Peyer's patch (tissue), 4 donors: ENCODE measurements around the gene RAB8A. TPM values are rescaled to one million over a fixed set of nuclear protein-coding genes. Genes with fewer than 3 reads are reported as not detected.

Experiments used
- DNase-seq, 3 donors: peaks; one replicate each; pipeline ENCODE4 v3.0.0-alpha.2; 2017 to 2019
- H3K27ac ChIP-seq, 4 donors: fragments of 200-600 bp; sonication (generic); one replicate each; pipeline ENCODE4 v1.5.1; 2016 to 2019
- H3K27me3 ChIP-seq, 2 donors: fragments of 200-600 bp; sonication (generic); one replicate each; pipeline ENCODE4 v1.5.1; 2019
- H3K36me3 ChIP-seq, 3 donors: fragments of 200-600 bp; sonication (generic); one replicate each; pipeline ENCODE4 v1.5.1; 2016 to 2019
- H3K4me1 ChIP-seq, 4 donors: fragments of 200-600 bp; sonication (generic); one replicate each; pipeline ENCODE4 v1.5.1; 2016 to 2019
- H3K4me3 ChIP-seq, 4 donors: fragments of 200-600 bp; sonication (generic); 1 replicate in 3 of 4; 2 replicates in 1 of 4; pipeline ENCODE4 v1.5.1; 2016 to 2019; ENCODE audit warnings: mild to moderate bottlenecking in 1 of 4
- H3K9me3 ChIP-seq, 4 donors: fragments of 200-600 bp; sonication (generic); one replicate each; pipeline ENCODE4 v1.5.1; 2016 to 2019; ENCODE audit warnings: mild to moderate bottlenecking in 1 of 4
- CTCF ChIP-seq, 6 experiments: fragments of 450-650 bp in 4 of 6; fragments of 200-600 bp in 2 of 6; sonication (generic) in 1 of 6; IDR thresholded peaks; one replicate each; pipeline ENCODE4 v1.5.1; 2017 to 2019; ENCODE audit warnings: antibody characterized with exemption in 6 of 6, mild to moderate bottlenecking in 3 of 6, moderate library complexity in 1 of 6
- POLR2A ChIP-seq, 2 donors: fragments of 450-650 bp; IDR thresholded peaks; one replicate each; pipeline ENCODE4 v1.5.1; 2017; ENCODE audit warnings: antibody characterized with exemption in 2 of 2, mild to moderate bottlenecking in 2 of 2, moderate library complexity in 2 of 2
- total RNA-seq, 4 donors: library from RNA; depleted of rRNA; stranded (reverse); fragments of >200 nt; gene quantifications; one replicate each; pipeline ENCODE4 v1.1.0, GENCODE V29; 2016

The RAB8A gene
- total RNA-seq, 4 donors from 2014 or later: 53.6 to 138 (median 113) TPM

GRCh38 chr19:16073481-16073880, 38.2 kb upstream of the RAB8A start:
- Histone ChIP-seq H3K27me3 (no peaks in the 10 kb centered on the region), H3K4me3 (no peak overlapping the region), H3K4me1 (peaks cover 12 to 44% (median 18%) of the 10 kb centered on the region in 4 donors), H3K27ac (peak overlapping the region in 2 of 4 donors; percentile 38 to 96), H3K9me3 (no peaks in the 10 kb centered on the region), H3K36me3 (no peaks in the 10 kb centered on the region)
- no peak for DNase-seq
- TF ChIP-seq POLR2A (IDR thresholded peaks at IDR 0.05) (no peak), CTCF (IDR thresholded peaks at IDR 0.05) (no peak)

- TF ChIP-seq POLR2A (IDR thresholded peaks at IDR 0.05): no peak
- TF ChIP-seq CTCF (IDR thresholded peaks at IDR 0.05): no peak
- no peaks in the 10 kb centered on the region for H3K9me3 ChIP-seq
- H3K27ac ChIP-seq: peak overlapping the region in 3 of 4 donors; percentile 38 to 98 (median 95)
- no peak overlapping the region for H3K4me3 ChIP-seq
- no peaks in the 10 kb centered on the region for H3K36me3 ChIP-seq
- H3K27me3 ChIP-seq: no peaks in the 10 kb centered on the region
- peak in 1 of 3 donors; percentile 4 for DNase-seq
- peaks cover 12 to 49% (median 19%) of the 10 kb centered on the region in 4 donors for H3K4me1 ChIP-seq
Measured at GRCh38 chr19:16073988-16074387, 37.7 kb upstream of the RAB8A start.

- TF ChIP-seq POLR2A (IDR thresholded peaks at IDR 0.05) (no peak), CTCF (IDR thresholded peaks at IDR 0.05) (no peak)
- Histone ChIP-seq H3K9me3 (no peaks in the 10 kb centered on the region), H3K36me3 (no peaks in the 10 kb centered on the region), H3K4me1 (peaks cover 10 to 55% (median 21%) of the 10 kb centered on the region in 4 donors), H3K27ac (peak overlapping the region; percentile 95 to 100 (median 99)), H3K4me3 (no peak overlapping the region), H3K27me3 (no peaks in the 10 kb centered on the region)
- no peak for DNase-seq
Measured at GRCh38 chr19:16074488-16075365, 37.0 kb upstream of the RAB8A start.

GRCh38 chr19:16075430-16076153, 36.1 kb upstream of the RAB8A start:
- Histone ChIP-seq H3K27me3 (no peaks in the 10 kb centered on the region), H3K36me3 (no peaks in the 10 kb centered on the region), H3K4me3 (peak overlapping the region; percentile 90 to 100 (median 94)), H3K9me3 (no peaks in the 10 kb centered on the region), H3K27ac (peak overlapping the region; percentile 95 to 100 (median 99)), H3K4me1 (peaks cover 9 to 58% (median 22%) of the 10 kb centered on the region in 4 donors)
- TF ChIP-seq CTCF (IDR thresholded peaks at IDR 0.05) (no peak), POLR2A (IDR thresholded peaks at IDR 0.05) (no peak)
- peak in 2 of 3 donors; percentile 23 to 25 for DNase-seq

- no peak for TF ChIP-seq CTCF (IDR thresholded peaks at IDR 0.05)
- TF ChIP-seq POLR2A (IDR thresholded peaks at IDR 0.05): peak; percentile 63 to 70
- Histone ChIP-seq H3K4me3 (peak within 1 kb of the TSS; percentile 90 to 100 (median 94)), H3K27ac (peak within 1 kb of the TSS; percentile 95 to 100 (median 99)), H3K36me3 (peaks cover 0 to under 1% (median 0%) of the 10 kb centered on the region in 3 donors), H3K4me1 (peaks cover 1 to 57% (median 23%) of the 10 kb centered on the region in 4 donors), H3K27me3 (no peaks in the 10 kb centered on the region), H3K9me3 (no peaks in the 10 kb centered on the region)
- DNase-seq: peak; percentile 80 to 94 (median 88)
Measured at GRCh38 chr19:16076154-16076957, 35.3 kb upstream of the RAB8A start, which contains the start of gene TPM4. Gene TPM4, plus strand, starts transcription at chr19:16076495. Its CDS starts 71 bp downstream, at chr19:16076566.
